ENCODE measurements around the gene SRSF12.

DNA sequence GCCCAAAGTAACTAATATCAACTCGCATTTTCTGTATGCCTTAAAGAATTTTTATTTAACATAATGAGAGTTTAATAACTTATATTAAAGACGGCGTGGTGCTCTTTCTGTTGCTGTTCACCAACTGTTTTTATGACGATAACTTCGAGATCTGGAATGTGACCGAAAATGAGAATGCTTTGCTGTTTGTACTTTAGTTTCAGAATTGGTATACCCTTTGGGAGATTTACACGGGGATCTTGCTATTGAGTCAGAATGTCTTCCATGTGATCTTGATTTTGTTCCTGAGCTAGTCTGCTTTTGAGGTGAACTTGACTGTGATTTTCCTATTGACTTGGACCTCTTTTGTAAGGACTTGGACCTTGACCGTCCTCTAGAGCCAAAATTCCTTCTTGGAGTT is 19.4 kb downstream of the SRSF12 start:
- no peak for TF ChIP-seq POLR2A (IDR thresholded peaks at IDR 0.05)
- TF ChIP-seq, protein P1, sequence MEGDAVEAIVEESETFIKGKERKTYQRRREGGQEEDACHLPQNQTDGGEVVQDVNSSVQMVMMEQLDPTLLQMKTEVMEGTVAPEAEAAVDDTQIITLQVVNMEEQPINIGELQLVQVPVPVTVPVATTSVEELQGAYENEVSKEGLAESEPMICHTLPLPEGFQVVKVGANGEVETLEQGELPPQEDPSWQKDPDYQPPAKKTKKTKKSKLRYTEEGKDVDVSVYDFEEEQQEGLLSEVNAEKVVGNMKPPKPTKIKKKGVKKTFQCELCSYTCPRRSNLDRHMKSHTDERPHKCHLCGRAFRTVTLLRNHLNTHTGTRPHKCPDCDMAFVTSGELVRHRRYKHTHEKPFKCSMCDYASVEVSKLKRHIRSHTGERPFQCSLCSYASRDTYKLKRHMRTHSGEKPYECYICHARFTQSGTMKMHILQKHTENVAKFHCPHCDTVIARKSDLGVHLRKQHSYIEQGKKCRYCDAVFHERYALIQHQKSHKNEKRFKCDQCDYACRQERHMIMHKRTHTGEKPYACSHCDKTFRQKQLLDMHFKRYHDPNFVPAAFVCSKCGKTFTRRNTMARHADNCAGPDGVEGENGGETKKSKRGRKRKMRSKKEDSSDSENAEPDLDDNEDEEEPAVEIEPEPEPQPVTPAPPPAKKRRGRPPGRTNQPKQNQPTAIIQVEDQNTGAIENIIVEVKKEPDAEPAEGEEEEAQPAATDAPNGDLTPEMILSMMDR (IDR thresholded peaks at IDR 0.05) = no peak
